Measurements from ENCODE around the gene PAM16. TPM values are rescaled to one million over a fixed set of nuclear protein-coding genes. Genes with fewer than 3 reads are reported as not detected.

Gene PAM16
- total and polyA plus RNA-seq, 2 of the 8 experiments (the other 6 are each of a cell fraction or from before 2014, with no cell fraction given): 78.3 to 198 TPM

DNA sequence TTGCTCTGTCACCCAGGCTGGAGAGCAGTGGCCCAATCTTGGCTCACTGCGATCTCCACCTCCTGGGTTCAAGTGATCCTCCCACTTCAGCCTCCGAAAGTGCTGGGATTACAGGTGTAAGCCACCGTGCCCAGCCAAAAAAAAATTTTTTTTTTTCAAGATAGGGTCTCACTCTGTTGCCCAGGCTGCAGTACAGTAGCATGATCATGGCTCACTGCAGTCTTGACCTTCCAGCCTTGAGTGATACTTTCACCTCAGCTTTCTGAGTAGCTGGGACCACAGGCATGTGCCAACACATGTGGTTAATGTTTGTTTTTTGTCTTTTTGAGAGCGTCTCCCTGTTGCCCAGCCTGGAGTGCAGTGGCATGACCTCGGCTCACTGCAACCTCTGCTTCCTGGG lies 1.7 kb upstream of the PAM16 start (continued):
- TF ChIP-seq, protein P1, sequence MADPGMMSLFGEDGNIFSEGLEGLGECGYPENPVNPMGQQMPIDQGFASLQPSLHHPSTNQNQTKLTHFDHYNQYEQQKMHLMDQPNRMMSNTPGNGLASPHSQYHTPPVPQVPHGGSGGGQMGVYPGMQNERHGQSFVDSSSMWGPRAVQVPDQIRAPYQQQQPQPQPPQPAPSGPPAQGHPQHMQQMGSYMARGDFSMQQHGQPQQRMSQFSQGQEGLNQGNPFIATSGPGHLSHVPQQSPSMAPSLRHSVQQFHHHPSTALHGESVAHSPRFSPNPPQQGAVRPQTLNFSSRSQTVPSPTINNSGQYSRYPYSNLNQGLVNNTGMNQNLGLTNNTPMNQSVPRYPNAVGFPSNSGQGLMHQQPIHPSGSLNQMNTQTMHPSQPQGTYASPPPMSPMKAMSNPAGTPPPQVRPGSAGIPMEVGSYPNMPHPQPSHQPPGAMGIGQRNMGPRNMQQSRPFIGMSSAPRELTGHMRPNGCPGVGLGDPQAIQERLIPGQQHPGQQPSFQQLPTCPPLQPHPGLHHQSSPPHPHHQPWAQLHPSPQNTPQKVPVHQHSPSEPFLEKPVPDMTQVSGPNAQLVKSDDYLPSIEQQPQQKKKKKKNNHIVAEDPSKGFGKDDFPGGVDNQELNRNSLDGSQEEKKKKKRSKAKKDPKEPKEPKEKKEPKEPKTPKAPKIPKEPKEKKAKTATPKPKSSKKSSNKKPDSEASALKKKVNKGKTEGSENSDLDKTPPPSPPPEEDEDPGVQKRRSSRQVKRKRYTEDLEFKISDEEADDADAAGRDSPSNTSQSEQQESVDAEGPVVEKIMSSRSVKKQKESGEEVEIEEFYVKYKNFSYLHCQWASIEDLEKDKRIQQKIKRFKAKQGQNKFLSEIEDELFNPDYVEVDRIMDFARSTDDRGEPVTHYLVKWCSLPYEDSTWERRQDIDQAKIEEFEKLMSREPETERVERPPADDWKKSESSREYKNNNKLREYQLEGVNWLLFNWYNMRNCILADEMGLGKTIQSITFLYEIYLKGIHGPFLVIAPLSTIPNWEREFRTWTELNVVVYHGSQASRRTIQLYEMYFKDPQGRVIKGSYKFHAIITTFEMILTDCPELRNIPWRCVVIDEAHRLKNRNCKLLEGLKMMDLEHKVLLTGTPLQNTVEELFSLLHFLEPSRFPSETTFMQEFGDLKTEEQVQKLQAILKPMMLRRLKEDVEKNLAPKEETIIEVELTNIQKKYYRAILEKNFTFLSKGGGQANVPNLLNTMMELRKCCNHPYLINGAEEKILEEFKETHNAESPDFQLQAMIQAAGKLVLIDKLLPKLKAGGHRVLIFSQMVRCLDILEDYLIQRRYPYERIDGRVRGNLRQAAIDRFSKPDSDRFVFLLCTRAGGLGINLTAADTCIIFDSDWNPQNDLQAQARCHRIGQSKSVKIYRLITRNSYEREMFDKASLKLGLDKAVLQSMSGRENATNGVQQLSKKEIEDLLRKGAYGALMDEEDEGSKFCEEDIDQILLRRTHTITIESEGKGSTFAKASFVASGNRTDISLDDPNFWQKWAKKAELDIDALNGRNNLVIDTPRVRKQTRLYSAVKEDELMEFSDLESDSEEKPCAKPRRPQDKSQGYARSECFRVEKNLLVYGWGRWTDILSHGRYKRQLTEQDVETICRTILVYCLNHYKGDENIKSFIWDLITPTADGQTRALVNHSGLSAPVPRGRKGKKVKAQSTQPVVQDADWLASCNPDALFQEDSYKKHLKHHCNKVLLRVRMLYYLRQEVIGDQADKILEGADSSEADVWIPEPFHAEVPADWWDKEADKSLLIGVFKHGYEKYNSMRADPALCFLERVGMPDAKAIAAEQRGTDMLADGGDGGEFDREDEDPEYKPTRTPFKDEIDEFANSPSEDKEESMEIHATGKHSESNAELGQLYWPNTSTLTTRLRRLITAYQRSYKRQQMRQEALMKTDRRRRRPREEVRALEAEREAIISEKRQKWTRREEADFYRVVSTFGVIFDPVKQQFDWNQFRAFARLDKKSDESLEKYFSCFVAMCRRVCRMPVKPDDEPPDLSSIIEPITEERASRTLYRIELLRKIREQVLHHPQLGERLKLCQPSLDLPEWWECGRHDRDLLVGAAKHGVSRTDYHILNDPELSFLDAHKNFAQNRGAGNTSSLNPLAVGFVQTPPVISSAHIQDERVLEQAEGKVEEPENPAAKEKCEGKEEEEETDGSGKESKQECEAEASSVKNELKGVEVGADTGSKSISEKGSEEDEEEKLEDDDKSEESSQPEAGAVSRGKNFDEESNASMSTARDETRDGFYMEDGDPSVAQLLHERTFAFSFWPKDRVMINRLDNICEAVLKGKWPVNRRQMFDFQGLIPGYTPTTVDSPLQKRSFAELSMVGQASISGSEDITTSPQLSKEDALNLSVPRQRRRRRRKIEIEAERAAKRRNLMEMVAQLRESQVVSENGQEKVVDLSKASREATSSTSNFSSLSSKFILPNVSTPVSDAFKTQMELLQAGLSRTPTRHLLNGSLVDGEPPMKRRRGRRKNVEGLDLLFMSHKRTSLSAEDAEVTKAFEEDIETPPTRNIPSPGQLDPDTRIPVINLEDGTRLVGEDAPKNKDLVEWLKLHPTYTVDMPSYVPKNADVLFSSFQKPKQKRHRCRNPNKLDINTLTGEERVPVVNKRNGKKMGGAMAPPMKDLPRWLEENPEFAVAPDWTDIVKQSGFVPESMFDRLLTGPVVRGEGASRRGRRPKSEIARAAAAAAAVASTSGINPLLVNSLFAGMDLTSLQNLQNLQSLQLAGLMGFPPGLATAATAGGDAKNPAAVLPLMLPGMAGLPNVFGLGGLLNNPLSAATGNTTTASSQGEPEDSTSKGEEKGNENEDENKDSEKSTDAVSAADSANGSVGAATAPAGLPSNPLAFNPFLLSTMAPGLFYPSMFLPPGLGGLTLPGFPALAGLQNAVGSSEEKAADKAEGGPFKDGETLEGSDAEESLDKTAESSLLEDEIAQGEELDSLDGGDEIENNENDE (IDR thresholded peaks at IDR 0.05; ENCODE audit: insufficient replicate concordance, low read length): no peak
- TF ChIP-seq, protein P2, sequence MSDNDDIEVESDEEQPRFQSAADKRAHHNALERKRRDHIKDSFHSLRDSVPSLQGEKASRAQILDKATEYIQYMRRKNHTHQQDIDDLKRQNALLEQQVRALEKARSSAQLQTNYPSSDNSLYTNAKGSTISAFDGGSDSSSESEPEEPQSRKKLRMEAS (IDR thresholded peaks at IDR 0.05): no peak
- TF ChIP-seq BCL11A (IDR thresholded peaks at IDR 0.05; ENCODE audit: low read depth in 2 of 2, low read length in 2 of 2): no peak
